Fibroblast of the aortic adventitia (primary cell): ENCODE results near the gene GOLGA7B. TPM values are rescaled to one million over a fixed set of nuclear protein-coding genes. Genes with fewer than 3 reads are reported as not detected.
A peak's percentile ranks its signal among the peaks of the same experiment; 100 is the strongest.

Source experiments
- DNase-seq: peaks from one replicate; pipeline ENCODE4 v3.0.0-alpha.2; 2010; ENCODE audit warnings: low read depth
- H3K4me3 ChIP-seq: 2 replicates; pipeline ENCODE4 v1.5.1; 2011; ENCODE audit warnings: low read depth, mild to moderate bottlenecking, control low read depth, low read length, moderate library complexity
- CTCF ChIP-seq: IDR thresholded peaks from 2 replicates; pipeline ENCODE4 v1.5.1; 2011; ENCODE audit warnings: mild to moderate bottlenecking, low read length, control low read depth, inconsistent platforms; ENCODE audit not compliant: insufficient read depth
- total RNA-seq: library from RNA; depleted of rRNA; stranded (reverse); fragments of >200 nt; gene quantifications from 2 replicates; pipeline ENCODE4 v1.2.3, GENCODE V29; 2012; ENCODE audit warnings: low replicate concordance

GOLGA7B gene
- total RNA-seq, 1 donor, result not detected

DNA sequence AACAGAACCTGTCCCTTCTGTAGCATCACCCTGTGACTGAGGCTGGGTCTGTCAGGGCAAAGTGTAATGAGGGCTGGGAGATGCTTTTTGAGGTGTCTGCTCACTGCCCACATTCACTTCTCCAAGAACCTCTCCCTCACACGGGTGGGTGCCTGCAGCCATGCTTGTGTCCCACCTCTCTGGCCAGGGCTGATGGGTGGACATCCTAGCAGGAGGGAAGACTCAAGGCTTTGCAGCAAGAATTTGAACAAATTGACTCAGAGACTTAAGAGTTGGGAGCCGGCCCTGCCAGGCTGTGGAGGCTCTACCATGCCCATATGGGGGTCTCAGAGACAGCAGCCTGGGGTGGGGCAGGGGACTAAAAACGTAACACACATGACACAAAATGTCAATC is 33.4 kb downstream of the GOLGA7B start:
- no peak for DNase-seq
- H3K4me3 ChIP-seq, result no peak overlapping the region
- TF ChIP-seq CTCF, result no peak

GRCh38 chr10:97886286-97886685 is 36.6 kb downstream of the GOLGA7B start:
- DNase-seq, result no peak
- no peak for TF ChIP-seq CTCF
- H3K4me3 ChIP-seq, result no peak overlapping the region

DNA sequence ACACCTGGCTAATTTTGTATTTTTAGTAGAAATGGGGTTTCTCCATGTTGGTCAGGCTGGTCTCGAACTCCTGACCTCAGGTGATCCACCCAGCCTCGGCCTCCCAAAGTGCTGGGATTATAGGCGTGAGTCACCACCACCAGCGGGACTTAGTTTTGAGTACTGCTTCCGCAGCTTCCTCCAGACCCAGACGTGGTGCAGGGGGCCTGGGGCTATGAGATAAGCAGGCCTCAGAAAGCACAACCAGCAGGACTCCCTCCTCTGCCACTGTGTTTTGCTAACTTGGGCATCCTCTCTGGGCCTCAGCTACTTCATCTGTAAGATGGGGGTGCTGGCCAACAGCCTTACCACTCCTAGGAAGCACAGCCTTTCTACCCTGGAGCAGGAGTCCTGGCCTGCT is 37.8 kb downstream of the GOLGA7B start:
- no peak overlapping the region for H3K4me3 ChIP-seq
- no peak for TF ChIP-seq CTCF
- DNase-seq, result no peak

- no peak overlapping the region for H3K4me3 ChIP-seq
- DNase-seq, result no peak
- no peak for TF ChIP-seq CTCF
These were observed 38.5 kb downstream of the GOLGA7B start for GRCh38 chr10:97888134-97888533.

DNA sequence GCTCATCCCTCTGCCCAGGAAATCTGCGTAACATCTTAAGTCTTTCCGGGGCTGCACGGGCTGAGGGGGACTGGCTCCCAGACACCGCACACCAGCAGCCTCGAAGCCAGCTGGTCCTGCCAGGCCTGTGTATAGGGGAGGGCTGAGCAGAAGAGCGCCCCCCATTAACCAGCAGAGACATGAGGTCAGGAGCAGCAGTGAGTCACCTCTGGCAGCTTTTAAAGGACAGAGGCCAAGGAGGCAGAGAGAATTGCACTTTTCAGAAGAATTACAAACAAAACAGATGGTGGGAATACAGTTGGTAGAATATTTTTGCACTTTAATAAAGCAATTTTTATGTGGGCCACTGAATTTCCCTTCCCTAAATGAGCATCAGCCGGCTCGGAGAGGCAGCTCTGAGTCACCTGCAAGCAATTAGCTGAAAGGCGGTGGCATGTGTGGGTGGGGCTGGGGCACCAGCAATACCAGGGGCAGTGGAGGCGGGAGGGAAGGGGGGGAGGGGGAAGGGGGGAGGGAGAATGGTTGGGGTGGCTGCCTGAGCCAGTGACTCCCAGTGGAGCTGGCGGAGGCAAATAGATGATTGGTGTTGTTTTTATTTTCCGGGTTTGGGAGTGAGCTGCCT is 39.1 kb downstream of the GOLGA7B start:
- DNase-seq, result peak; percentile 13
- H3K4me3 ChIP-seq, result no peak overlapping the region
- no peak for TF ChIP-seq CTCF

- no peak overlapping the region for H3K4me3 ChIP-seq
- TF ChIP-seq CTCF, result no peak
- no peak for DNase-seq
These were observed 40.0 kb downstream of the GOLGA7B start for GRCh38 chr10:97889461-97890265.
